ENCODE data around the gene FRZB. TPM values are rescaled to one million over a fixed set of nuclear protein-coding genes. Genes with fewer than 3 reads are reported as not detected.

FRZB gene
- total RNA-seq, 1 experiment from 2014 or later, result 1.9 TPM

DNA sequence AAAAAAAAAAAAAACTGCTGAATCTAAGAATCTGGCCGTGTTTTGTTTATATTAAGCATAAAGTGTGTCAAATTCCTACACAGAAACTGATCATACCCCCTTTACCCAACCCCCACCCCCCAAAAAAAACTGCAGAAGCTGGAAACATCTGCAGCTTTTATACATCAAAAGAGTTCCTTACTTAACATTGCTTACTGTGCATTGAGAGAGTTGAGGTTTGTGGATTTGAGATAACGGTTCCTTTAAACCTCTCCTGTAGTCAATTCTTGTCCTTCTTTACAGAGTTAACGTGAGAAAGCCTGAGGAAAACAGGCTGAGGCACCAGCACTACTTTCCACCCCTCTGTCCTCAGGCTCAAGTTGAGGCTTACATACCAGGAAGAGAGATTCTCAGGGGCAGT is 34.5 kb downstream of the FRZB start:
- TF ChIP-seq ZNF317 (CRISPR knock-in tag; IDR thresholded peaks at IDR 0.05; ENCODE audit: borderline replicate concordance, low read depth), result no peak
- TF ChIP-seq ERG (CRISPR knock-in tag; IDR thresholded peaks at IDR 0.05), result no peak
- no peak for TF ChIP-seq NFYB (CRISPR knock-in tag; conservative IDR thresholded peaks at IDR 0.05; ENCODE audit: low read depth)
- no peak for TF ChIP-seq ESRRA (CRISPR knock-in tag; IDR thresholded peaks at IDR 0.05; ENCODE audit: borderline replicate concordance)
- TF ChIP-seq ETV6 (CRISPR knock-in tag; IDR thresholded peaks at IDR 0.05), result no peak
- TF ChIP-seq TP53 (CRISPR knock-in tag; IDR thresholded peaks at IDR 0.05), result no peak
- TF ChIP-seq, protein P1, sequence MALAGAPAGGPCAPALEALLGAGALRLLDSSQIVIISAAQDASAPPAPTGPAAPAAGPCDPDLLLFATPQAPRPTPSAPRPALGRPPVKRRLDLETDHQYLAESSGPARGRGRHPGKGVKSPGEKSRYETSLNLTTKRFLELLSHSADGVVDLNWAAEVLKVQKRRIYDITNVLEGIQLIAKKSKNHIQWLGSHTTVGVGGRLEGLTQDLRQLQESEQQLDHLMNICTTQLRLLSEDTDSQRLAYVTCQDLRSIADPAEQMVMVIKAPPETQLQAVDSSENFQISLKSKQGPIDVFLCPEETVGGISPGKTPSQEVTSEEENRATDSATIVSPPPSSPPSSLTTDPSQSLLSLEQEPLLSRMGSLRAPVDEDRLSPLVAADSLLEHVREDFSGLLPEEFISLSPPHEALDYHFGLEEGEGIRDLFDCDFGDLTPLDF (CRISPR knock-in tag; IDR thresholded peaks at IDR 0.05), result no peak
- TF ChIP-seq PRRX2 (CRISPR knock-in tag; IDR thresholded peaks at IDR 0.05), result no peak
- no peak for TF ChIP-seq OVOL2 (CRISPR knock-in tag; IDR thresholded peaks at IDR 0.05; ENCODE audit: borderline replicate concordance)
- TF ChIP-seq, protein P2, sequence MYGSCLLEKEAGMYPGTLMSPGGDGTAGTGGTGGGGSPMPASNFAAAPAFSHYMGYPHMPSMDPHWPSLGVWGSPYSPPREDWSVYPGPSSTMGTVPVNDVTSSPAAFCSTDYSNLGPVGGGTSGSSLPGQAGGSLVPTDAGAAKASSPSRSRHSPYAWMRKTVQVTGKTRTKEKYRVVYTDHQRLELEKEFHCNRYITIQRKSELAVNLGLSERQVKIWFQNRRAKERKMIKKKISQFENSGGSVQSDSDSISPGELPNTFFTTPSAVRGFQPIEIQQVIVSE (CRISPR knock-in tag; IDR thresholded peaks at IDR 0.05; ENCODE audit: borderline replicate concordance), result no peak
- no peak for TF ChIP-seq NFATC4 (CRISPR knock-in tag; IDR thresholded peaks at IDR 0.05)
- TF ChIP-seq PRDM15 (CRISPR knock-in tag; IDR thresholded peaks at IDR 0.05), result no peak
- TF ChIP-seq EMX1 (CRISPR knock-in tag; IDR thresholded peaks at IDR 0.05), result no peak
- TF ChIP-seq RELA (CRISPR knock-in tag; IDR thresholded peaks at IDR 0.05; ENCODE audit: borderline replicate concordance), result no peak
- TF ChIP-seq ZNF219 (CRISPR knock-in tag; IDR thresholded peaks at IDR 0.05; ENCODE audit: borderline replicate concordance), result no peak
- TF ChIP-seq NR3C1 (CRISPR knock-in tag; conservative IDR thresholded peaks at IDR 0.05; ENCODE audit: low read depth), result no peak
- TF ChIP-seq, protein P3, sequence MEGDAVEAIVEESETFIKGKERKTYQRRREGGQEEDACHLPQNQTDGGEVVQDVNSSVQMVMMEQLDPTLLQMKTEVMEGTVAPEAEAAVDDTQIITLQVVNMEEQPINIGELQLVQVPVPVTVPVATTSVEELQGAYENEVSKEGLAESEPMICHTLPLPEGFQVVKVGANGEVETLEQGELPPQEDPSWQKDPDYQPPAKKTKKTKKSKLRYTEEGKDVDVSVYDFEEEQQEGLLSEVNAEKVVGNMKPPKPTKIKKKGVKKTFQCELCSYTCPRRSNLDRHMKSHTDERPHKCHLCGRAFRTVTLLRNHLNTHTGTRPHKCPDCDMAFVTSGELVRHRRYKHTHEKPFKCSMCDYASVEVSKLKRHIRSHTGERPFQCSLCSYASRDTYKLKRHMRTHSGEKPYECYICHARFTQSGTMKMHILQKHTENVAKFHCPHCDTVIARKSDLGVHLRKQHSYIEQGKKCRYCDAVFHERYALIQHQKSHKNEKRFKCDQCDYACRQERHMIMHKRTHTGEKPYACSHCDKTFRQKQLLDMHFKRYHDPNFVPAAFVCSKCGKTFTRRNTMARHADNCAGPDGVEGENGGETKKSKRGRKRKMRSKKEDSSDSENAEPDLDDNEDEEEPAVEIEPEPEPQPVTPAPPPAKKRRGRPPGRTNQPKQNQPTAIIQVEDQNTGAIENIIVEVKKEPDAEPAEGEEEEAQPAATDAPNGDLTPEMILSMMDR (IDR thresholded peaks at IDR 0.05), result no peak
- TF ChIP-seq IRF1 (CRISPR knock-in tag; IDR thresholded peaks at IDR 0.05), result no peak
- Mint-ChIP-seq H3K27ac (no peak overlapping the region), H3K4me1 (peaks cover 11% of the 10 kb centered on the region), H3K9me3 (no peaks in the 10 kb centered on the region), H3K4me3 (no peak overlapping the region), H3K27me3 (ENCODE audit: low read depth) (no peaks in the 10 kb centered on the region; the same call in 1 of the 2 replicates), H3K36me3 (no peaks in the 10 kb centered on the region)
- ChIA-PET CTCF (interaction anchor here (1.6 kb wide), 1 partner anchor 38 kb away, joined by 4 read pairs; no protein-coding TSS in a partner anchor), POLR2A (interaction anchor here (0.6 to 0.7 kb wide), 2 partner anchors 78 to 890 kb away, joined by 5 read pairs; no protein-coding TSS in a partner anchor)
- peak; percentile 44; the same call in 1 of the 2 replicates for ATAC-seq
- DNase-seq (ENCODE audit: low spot score), result no peak
